ENCODE data around the gene ARRDC4.
"Not testable (repeated sequence)": the region's sequence is repeated elsewhere in the genome, so short reads cannot be mapped to it uniquely, and the experiment has no call there.

ARRDC4 gene

DNA sequence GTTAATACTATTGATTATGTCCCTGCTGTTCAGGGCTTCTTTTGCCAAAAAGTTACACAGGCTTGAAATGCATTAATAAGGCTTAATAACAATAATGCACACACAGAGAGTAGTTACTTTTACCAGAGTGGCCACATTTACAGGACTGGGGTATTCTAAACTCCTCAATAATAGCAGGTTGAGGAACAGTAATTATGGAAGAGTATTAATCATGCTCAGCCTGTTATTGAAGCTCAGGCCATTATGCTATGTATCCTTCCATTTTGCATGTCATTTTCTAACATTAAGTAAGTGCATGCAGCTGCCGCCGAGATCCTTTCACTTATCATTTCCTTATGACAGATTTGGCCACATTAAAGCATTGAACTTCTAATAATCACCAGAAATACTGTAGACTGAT, 5.7 kb downstream of the ARRDC4 start:
- no peak for DNase-seq (ENCODE audit: low spot score)

DNA sequence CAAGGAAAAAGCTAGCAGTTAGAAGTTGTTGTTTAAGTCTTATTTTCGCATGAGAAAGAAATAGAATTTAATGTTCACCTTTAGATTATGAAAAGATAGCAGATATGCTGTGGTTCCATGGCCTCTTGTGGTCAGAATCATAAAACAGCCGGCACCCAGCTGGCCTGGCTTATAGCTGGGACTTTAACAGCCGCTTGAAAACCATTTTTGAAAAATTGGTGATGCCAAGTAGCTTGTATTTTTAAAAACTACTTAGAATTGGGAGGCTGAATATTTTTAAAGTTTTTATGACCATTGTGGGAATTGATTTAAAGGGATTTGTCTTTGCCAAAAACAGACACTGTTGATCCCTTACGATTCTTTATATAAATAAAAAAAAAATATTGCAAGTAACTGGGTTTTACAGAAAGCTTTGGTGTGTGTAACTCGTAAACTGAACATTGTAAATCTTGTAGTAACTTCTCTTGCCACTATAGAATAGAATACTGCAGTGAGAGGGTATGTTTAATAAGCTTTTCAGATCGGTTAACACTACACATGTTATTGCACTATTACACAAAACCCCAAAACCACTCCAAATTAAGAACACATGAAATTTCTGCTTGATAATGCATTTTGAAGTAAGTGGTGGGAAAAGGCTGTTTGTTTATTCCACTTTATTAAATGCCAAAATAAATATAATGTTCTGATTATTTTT, 6.6 kb downstream of the ARRDC4 start:
- DNase-seq (ENCODE audit: low spot score): no peak

GRCh38 chr15:97967881-97968280, 7.4 kb downstream of the ARRDC4 start:
- no peak for DNase-seq (ENCODE audit: low spot score)

DNA sequence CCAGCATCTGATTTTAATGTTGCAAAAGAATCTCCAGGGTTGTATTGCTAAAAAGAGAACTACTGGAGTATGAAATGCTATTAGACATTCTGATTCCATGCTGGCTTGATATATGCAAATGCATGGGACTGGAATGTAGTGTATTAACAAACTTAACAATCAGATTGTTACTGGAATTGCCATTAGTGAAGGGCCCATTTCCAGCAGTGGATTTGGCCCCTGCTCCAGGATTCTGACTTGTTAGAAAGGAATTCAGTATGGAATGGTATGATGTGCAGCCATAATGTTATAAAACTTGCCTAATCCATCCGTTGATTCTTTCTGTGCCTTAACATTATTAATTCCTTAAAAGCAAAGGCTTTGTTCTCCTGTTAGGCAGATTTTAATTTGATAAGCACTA, 7.9 kb downstream of the ARRDC4 start:
- DNase-seq (ENCODE audit: low spot score): no peak

- DNase-seq (ENCODE audit: low spot score): no peak
These were observed 11.9 kb downstream of the ARRDC4 start for GRCh38 chr15:97972366-97972765.

DNA sequence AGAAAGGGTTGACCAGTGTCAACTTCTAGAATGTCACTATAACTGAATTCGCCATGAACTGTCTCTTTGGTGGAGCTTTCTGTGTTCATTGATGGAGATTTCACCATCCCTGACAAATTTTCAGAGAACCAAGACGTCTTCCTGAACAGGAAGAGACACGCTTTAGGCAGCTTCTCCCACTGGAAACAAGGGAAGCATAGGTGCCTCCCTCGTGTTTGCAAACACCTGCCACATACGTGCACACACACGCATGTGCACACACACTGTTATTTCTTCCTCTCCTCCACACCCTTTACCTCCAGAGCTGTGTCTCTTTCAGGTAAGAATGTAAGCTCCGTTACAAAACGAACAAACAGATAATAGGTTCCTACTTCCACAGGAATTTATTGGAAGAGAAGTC, 15.6 kb downstream of the ARRDC4 start:
- no peak for DNase-seq (ENCODE audit: low spot score)

- DNase-seq (ENCODE audit: low spot score): no peak
These were observed 16.4 kb downstream of the ARRDC4 start for GRCh38 chr15:97976766-97977503.

GRCh38 chr15:97977734-97978133, 17.2 kb downstream of the ARRDC4 start:
- no peak for DNase-seq (ENCODE audit: low spot score)

DNA sequence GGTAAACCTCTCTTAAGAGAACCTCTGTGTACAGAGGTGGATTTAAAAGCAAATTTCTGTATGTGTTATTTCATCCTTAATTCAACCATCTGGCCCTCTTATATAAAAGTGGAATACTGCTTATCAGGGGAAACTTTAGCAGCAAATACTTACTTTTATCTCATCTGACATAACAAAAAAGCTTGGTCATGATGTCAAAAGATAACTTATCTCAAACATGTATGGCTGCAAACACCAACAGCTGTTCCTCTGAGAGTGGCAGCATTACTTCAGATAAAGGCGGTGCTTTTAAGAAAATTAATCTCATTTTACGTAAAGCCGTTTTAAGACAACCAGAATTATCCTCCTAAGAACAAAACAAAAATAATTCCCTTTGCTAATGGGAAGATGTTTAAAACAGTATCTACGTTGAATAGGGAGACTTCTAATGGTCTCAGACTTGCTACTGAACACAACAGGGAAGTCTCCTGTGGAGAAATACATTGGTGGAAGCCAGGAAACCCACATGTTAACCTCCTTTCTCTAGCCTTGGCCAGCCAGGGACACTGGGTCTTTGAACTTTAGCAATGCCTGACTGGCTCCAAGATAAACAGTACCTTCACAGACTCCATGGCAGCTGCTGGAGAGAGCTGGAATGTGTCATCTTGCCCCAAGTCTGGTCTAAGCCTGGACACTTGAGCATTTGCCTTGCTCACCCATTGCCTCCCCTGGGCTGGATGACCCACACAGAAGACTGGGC, 18.1 kb downstream of the ARRDC4 start:
- no peak for DNase-seq (ENCODE audit: low spot score)

- DNase-seq (ENCODE audit: low spot score): no peak
These were observed 18.6 kb downstream of the ARRDC4 start for GRCh38 chr15:97979140-97979520.

- DNase-seq (ENCODE audit: low spot score): no peak
These were observed 20.6 kb downstream of the ARRDC4 start for GRCh38 chr15:97981058-97981457.

- DNase-seq (ENCODE audit: low spot score): no peak
These were observed 21.3 kb downstream of the ARRDC4 start for GRCh38 chr15:97981758-97982157.

GRCh38 chr15:97984157-97984556, 23.7 kb downstream of the ARRDC4 start:
- DNase-seq (ENCODE audit: low spot score): no peak

DNA sequence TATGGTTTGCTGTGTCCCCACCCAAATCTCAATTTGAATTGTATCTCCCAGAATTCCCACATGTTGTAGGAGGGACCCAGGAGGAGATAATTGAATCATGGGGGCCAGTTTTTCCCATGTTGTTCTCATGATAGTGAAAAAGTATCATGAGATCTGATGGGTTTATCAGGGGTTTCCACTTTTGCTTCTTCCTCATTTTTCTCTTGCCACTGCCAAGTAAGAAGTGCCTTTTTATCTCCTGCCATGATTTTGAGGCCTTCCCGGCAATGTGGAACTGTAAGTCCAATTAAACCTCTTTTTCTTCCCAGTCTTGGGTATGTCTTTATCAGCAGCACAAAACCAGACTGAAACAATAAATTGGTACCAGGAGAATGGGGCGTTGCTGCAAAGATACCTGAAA, 25.5 kb downstream of the ARRDC4 start:
- DNase-seq (ENCODE audit: low spot score): not testable (repeated sequence)

DNA sequence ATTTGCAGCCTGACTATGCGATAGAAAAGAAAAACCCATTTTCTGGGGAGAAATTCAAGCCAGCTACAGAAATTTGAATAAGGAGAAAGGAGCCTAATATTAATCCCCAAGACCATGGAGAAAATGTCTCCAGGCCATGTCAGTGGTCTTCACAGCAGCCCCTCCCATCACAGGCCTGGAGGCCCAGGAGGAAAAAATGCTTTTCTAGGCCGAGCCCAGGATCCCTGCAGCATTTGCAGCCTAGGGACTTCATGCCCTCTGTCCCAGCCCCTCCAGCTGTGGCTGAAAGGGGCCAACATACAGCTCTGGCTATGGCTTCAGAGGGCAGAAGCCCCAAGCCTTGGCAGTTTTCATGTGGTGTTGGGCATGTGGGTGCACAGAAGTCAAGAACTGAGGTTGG, 26.3 kb downstream of the ARRDC4 start:
- no peak for DNase-seq (ENCODE audit: low spot score)

DNA sequence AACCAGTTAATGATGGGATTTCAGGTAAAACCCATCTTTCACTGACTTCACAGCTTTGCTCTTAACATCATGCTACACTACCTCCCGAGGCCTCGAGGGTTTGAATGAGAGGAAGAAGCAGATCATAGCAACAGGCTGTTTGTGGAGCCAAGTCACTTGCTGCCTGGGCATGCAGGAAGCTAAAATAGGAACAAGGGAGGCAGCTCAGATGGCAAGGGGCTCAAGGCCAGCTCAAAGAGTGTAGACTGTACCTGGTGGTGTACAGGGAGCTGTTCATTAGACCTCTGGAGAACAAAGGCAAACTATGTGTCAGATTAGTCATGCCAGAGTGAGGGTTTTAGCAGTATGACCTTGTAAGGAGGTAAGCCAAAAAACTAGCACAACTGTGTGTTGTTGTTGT, 28.8 kb downstream of the ARRDC4 start:
- no peak for DNase-seq (ENCODE audit: low spot score)

DNA sequence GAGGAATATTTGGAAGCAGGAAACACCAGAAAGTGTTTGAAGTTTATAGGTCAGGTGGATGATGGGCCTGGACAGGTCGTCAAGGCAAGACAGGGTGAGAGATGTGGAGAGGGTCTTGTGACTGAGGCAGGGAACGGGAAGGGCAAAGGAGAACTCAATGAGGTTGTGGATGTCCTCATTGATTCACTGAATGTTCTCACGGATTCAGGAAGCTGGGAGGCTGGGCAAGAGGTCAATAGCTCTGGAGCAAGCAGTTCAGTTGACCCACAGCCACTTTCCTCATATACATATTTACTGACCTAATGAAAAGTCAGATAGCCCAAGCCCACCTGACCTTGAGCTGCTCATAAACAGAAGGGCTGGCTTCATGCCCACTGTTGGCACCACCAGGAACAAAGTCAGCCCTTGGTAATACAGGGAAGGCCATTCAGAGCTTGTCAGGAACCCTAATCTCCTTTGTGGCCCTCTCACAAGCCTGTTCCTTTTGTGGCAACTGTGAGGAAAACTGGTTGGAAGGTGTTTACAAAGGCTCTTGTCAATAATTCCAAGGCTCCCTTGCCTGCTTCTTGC, 31.6 kb downstream of the ARRDC4 start:
- no peak for DNase-seq (ENCODE audit: low spot score)

DNA sequence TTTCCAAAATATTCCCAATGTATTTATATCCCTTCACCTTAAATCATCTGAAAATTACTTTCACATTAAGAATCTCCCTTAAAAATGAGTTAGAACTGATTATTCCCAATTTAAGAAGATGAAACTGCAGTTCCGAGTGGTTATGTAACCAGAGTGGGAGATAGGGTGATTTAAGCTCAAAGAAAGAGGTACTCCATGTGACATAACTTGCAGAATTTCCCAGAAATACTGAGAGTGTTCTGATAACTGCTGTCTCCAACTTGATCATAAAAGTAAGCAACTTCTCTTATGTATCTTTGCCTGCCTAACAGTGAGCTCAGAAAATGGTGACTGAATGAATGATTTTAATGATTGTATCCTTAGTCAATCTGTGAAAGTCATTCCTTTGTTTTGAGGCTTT, 32.3 kb downstream of the ARRDC4 start:
- DNase-seq (ENCODE audit: low spot score): no peak

DNA sequence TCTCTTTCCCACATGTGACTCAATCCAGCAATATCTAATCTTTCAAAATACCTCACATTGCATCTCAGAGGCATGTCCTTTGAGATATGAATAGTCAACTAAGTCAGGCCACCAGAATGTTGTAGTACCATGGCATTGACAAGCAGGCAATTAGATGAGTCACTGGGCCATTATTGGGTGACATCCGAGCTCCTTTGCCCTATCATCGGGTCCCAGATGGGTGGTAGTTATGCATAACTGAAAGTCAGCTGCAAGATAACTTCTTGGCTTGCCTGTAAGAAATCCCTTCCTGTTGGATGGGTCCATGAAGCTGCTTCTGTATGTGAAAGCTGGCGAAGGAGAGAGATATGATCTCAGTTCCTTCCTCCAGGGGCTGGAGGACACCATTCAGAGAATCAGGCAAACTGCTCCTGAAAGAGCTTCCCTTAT, 32.8 kb downstream of the ARRDC4 start:
- DNase-seq (ENCODE audit: low spot score): no peak

DNA sequence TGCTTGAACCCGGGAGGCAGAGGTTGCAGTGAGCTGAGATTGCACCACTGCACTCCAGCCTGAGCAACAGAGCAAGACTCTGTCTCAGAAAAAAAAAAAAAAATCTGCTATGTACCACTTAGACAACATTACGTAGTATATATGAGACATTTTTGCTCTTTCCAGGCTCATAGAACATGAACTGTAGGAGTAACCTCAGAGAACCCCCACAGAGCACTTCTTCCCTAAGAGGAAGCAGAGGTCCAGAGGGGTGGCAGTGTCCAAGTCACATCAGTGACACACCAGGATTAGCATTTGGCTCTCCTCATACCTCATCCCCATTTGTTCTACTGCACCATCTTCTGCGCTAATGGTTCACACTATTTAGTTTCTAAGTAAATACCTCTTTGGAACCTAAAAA, 33.7 kb downstream of the ARRDC4 start:
- no peak for DNase-seq (ENCODE audit: low spot score)

- no peak for DNase-seq (ENCODE audit: low spot score)
These were observed 34.7 kb downstream of the ARRDC4 start for GRCh38 chr15:97995192-97995591.

DNA sequence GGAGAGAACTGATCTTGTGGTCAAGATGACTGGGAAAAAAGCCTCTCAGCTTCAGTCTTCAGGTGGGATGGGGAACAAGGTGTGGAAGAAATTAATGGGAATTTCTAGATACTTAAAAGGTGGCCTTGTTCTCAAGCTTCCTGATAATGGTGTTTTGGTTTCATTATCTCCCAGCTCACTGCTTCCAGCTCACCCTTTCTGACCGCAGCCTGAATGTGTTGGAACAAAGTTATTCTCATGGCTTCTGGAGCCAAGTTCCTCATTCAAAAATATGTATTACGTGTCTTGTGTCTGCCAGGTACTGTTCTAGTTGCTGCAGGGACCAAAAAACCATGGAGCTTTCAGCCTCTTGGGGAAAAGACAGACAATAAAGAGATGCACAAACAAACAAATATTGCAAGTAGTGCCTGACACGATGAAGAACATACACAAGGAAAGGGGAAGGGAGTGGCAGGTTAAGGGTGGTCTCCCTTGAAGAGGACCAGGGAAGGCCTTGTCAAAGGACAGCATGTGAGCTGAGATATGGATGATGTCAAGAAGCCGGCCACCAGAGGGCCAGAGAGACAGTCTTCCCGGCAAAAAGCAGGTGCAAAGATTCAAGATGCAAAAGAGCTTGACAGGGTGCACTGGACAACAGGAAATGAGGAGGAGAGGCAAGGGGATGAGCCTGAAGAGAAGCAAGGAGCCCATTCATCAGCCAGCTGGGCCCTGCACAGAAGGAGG, 35.5 kb downstream of the ARRDC4 start:
- DNase-seq (ENCODE audit: low spot score): peak; percentile 27
